Measurements from ENCODE around the gene KIRREL3.

- TF ChIP-seq EZH2phosphoT487 (IDR thresholded peaks at IDR 0.05; ENCODE audit: low read depth): no peak
- TF ChIP-seq CTCF (IDR thresholded peaks at IDR 0.05; ENCODE audit: low read depth, low read length): no peak
Observed at GRCh38 chr11:126528075-126528474, 472.5 kb downstream of the KIRREL3 start.
